ENCODE data around the gene MLXIPL. TPM values are rescaled to one million over a fixed set of nuclear protein-coding genes. Genes with fewer than 3 reads are reported as not detected.

MLXIPL gene
- polyA plus RNA-seq, 1 donor from 2014 or later: 1.8 TPM

DNA sequence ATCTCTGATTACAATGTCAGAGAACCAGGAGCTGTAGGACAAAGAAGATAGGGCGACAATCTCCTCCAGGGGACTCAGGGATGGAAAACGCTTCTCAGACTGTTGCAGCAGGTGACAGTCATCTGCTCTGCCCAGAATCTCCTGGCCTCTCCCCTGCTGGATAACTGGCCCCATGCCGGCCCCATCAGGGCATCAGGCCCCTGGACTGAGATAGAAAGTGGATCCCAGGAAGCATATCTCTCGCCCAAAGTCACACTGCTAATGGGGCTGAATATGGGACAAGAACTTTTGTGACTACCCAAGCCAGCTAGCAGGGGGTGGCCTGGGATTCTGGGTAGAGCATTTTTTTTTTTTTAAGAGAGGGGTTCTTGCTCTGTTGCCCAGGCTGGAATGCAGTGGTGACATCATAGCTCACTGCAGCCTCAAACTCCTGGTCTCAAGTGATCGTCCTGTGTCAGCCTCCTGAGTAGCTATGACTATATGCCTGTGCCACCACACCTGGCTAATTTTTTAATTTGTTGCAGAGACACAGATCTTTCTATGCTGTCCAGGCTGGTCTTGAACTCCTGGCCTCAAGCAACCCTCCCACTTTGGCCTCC lies 20.5 kb upstream of the MLXIPL start:
- Histone ChIP-seq H3K27me3 (ENCODE audit: insufficient read depth, low read depth, low read length) (peaks cover 41% of the 10 kb centered on the region), H3K9me2 (ENCODE audit: insufficient read depth, low read length) (no peaks in the 10 kb centered on the region), H3K9ac (ENCODE audit: low read length) (no peak overlapping the region), H2AFZ (ENCODE audit: low read depth, low read length) (no peak overlapping the region), H3K4me2 (ENCODE audit: low read length) (no peak overlapping the region), H3K79me2 (replicated peaks; ENCODE audit: insufficient read depth, low read length) (no peaks in the 10 kb centered on the region), H4K20me1 (ENCODE audit: insufficient read depth) (no peaks in the 10 kb centered on the region), H3F3A (ENCODE audit: insufficient read depth, low read length, poor library complexity, severe bottlenecking) (no peaks in the 10 kb centered on the region), H3K36me3 (ENCODE audit: insufficient read depth, low read length) (no peaks in the 10 kb centered on the region), H3K9me3 (ENCODE audit: low read length) (no peaks in the 10 kb centered on the region), H3K4me3 (ENCODE audit: low read length) (no peak overlapping the region), H3K27ac (ENCODE audit: low read length) (no peak overlapping the region)
- TF ChIP-seq POLR2AphosphoS5 (IDR thresholded peaks at IDR 0.05): no peak
- no peak for TF ChIP-seq MXI1 (conservative IDR thresholded peaks at IDR 0.05; ENCODE audit: poor library complexity, severe bottlenecking)
- TF ChIP-seq TAF1 (IDR thresholded peaks at IDR 0.05; ENCODE audit: low read depth): no peak
- TF ChIP-seq EP300 (conservative IDR thresholded peaks at IDR 0.05; ENCODE audit: poor library complexity, severe bottlenecking): no peak
- TF ChIP-seq, protein P1, sequence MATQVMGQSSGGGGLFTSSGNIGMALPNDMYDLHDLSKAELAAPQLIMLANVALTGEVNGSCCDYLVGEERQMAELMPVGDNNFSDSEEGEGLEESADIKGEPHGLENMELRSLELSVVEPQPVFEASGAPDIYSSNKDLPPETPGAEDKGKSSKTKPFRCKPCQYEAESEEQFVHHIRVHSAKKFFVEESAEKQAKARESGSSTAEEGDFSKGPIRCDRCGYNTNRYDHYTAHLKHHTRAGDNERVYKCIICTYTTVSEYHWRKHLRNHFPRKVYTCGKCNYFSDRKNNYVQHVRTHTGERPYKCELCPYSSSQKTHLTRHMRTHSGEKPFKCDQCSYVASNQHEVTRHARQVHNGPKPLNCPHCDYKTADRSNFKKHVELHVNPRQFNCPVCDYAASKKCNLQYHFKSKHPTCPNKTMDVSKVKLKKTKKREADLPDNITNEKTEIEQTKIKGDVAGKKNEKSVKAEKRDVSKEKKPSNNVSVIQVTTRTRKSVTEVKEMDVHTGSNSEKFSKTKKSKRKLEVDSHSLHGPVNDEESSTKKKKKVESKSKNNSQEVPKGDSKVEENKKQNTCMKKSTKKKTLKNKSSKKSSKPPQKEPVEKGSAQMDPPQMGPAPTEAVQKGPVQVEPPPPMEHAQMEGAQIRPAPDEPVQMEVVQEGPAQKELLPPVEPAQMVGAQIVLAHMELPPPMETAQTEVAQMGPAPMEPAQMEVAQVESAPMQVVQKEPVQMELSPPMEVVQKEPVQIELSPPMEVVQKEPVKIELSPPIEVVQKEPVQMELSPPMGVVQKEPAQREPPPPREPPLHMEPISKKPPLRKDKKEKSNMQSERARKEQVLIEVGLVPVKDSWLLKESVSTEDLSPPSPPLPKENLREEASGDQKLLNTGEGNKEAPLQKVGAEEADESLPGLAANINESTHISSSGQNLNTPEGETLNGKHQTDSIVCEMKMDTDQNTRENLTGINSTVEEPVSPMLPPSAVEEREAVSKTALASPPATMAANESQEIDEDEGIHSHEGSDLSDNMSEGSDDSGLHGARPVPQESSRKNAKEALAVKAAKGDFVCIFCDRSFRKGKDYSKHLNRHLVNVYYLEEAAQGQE (IDR thresholded peaks at IDR 0.05; ENCODE audit: borderline replicate concordance): no peak
- TF ChIP-seq, protein P2, sequence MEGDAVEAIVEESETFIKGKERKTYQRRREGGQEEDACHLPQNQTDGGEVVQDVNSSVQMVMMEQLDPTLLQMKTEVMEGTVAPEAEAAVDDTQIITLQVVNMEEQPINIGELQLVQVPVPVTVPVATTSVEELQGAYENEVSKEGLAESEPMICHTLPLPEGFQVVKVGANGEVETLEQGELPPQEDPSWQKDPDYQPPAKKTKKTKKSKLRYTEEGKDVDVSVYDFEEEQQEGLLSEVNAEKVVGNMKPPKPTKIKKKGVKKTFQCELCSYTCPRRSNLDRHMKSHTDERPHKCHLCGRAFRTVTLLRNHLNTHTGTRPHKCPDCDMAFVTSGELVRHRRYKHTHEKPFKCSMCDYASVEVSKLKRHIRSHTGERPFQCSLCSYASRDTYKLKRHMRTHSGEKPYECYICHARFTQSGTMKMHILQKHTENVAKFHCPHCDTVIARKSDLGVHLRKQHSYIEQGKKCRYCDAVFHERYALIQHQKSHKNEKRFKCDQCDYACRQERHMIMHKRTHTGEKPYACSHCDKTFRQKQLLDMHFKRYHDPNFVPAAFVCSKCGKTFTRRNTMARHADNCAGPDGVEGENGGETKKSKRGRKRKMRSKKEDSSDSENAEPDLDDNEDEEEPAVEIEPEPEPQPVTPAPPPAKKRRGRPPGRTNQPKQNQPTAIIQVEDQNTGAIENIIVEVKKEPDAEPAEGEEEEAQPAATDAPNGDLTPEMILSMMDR (IDR thresholded peaks at IDR 0.05; ENCODE audit: poor library complexity, severe bottlenecking): no peak
- TF ChIP-seq SMC3 (conservative IDR thresholded peaks at IDR 0.05; ENCODE audit: poor library complexity): no peak
- no peak for TF ChIP-seq EZH2 (IDR thresholded peaks at IDR 0.05; ENCODE audit: borderline replicate concordance, insufficient read depth, low read length, poor library complexity, severe bottlenecking)
- no peak for TF ChIP-seq RAD21 (conservative IDR thresholded peaks at IDR 0.05)

DNA sequence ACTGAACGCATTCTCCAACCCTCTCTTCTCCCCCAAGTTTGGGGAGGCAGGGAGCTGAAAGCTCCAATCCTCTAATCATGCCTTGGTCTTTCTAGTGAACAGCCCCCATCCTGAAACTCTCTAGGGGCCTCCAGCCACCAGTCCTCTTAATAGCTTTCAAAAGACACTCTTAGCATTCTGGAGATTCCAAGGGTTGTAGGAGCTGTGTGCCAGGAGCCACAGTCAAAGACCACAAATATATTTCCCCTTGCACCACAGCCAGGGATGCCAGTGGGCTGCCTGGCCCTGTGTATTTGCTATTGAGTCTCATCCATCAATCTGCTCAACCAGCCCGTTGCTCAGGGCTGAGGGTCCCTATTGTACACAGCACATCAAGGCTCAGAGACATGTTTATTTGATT lies 18.5 kb upstream of the MLXIPL start:
- Histone ChIP-seq H3F3A (ENCODE audit: insufficient read depth, low read length, poor library complexity, severe bottlenecking) (no peaks in the 10 kb centered on the region), H3K27ac (ENCODE audit: low read length) (no peak overlapping the region), H3K36me3 (ENCODE audit: insufficient read depth, low read length) (no peaks in the 10 kb centered on the region), H3K9me2 (ENCODE audit: insufficient read depth, low read length) (no peaks in the 10 kb centered on the region), H2AFZ (ENCODE audit: low read depth, low read length) (no peak overlapping the region), H4K20me1 (ENCODE audit: insufficient read depth) (no peaks in the 10 kb centered on the region), H3K9ac (ENCODE audit: low read length) (no peak overlapping the region), H3K4me2 (ENCODE audit: low read length) (no peak overlapping the region), H3K79me2 (replicated peaks; ENCODE audit: insufficient read depth, low read length) (no peaks in the 10 kb centered on the region), H3K4me3 (ENCODE audit: low read length) (no peak overlapping the region), H3K9me3 (ENCODE audit: low read length) (no peaks in the 10 kb centered on the region), H3K27me3 (ENCODE audit: insufficient read depth, low read depth, low read length) (peaks cover 21% of the 10 kb centered on the region)
- TF ChIP-seq SMC3 (conservative IDR thresholded peaks at IDR 0.05; ENCODE audit: poor library complexity) (no peak), POLR2AphosphoS5 (IDR thresholded peaks at IDR 0.05) (no peak), EZH2 (IDR thresholded peaks at IDR 0.05; ENCODE audit: borderline replicate concordance, insufficient read depth, low read length, poor library complexity, severe bottlenecking) (no peak), EP300 (conservative IDR thresholded peaks at IDR 0.05; ENCODE audit: poor library complexity, severe bottlenecking) (no peak), RAD21 (conservative IDR thresholded peaks at IDR 0.05) (no peak), MXI1 (conservative IDR thresholded peaks at IDR 0.05; ENCODE audit: poor library complexity, severe bottlenecking) (no peak), TAF1 (IDR thresholded peaks at IDR 0.05; ENCODE audit: low read depth) (no peak)
- TF ChIP-seq, protein P1 (IDR thresholded peaks at IDR 0.05; ENCODE audit: borderline replicate concordance): no peak
- TF ChIP-seq, protein P2 (IDR thresholded peaks at IDR 0.05; ENCODE audit: poor library complexity, severe bottlenecking): no peak

Data from neural cell (in vitro differentiated cells).